ENCODE data around the gene CYP2D6. TPM values are rescaled to one million over a fixed set of nuclear protein-coding genes. Genes with fewer than 3 reads are reported as not detected.

The CYP2D6 gene
- total RNA-seq, 1 experiment from 2014 or later, result 1.7 TPM

GRCh38 chr22:42090596-42091454, 39.8 kb downstream of the CYP2D6 start, which contains the start of gene NDUFA6 (continued):
- TF ChIP-seq IRF1 (CRISPR knock-in tag; IDR thresholded peaks at IDR 0.05) (no peak), ETV6 (CRISPR knock-in tag; IDR thresholded peaks at IDR 0.05) (no peak), ZNF263 (CRISPR knock-in tag; IDR thresholded peaks at IDR 0.05; ENCODE audit: low read depth) (no peak), E2F1 (CRISPR knock-in tag; IDR thresholded peaks at IDR 0.05) (no peak), USF2 (CRISPR knock-in tag; IDR thresholded peaks at IDR 0.05) (no peak; the same call in 1 of the 2 replicates), ZNF317 (CRISPR knock-in tag; IDR thresholded peaks at IDR 0.05; ENCODE audit: borderline replicate concordance, low read depth) (no peak), ERG (CRISPR knock-in tag; IDR thresholded peaks at IDR 0.05) (no peak), NFE2L1 (CRISPR knock-in tag; IDR thresholded peaks at IDR 0.05) (peak; percentile 61; the same call in 1 of the 2 replicates), NFATC4 (CRISPR knock-in tag; IDR thresholded peaks at IDR 0.05) (no peak; the same call in 1 of the 2 replicates), FOXP4 (CRISPR knock-in tag; IDR thresholded peaks at IDR 0.05) (no peak), EMX1 (CRISPR knock-in tag; IDR thresholded peaks at IDR 0.05) (no peak), AFF4 (CRISPR knock-in tag; IDR thresholded peaks at IDR 0.05; ENCODE audit: borderline replicate concordance) (0 out of 2 replicates have a peak, but pooled peaks have one; percentile 41), KAT7 (CRISPR knock-in tag; IDR thresholded peaks at IDR 0.05; ENCODE audit: borderline replicate concordance) (no peak), ZNF121 (CRISPR knock-in tag; IDR thresholded peaks at IDR 0.05) (no peak), ZNF138 (CRISPR knock-in tag; conservative IDR thresholded peaks at IDR 0.05) (no peak), RELA (CRISPR knock-in tag; IDR thresholded peaks at IDR 0.05; ENCODE audit: borderline replicate concordance) (no peak), CREM (CRISPR knock-in tag; IDR thresholded peaks at IDR 0.05) (peak; percentile 8)
- TF ChIP-seq, protein P1, sequence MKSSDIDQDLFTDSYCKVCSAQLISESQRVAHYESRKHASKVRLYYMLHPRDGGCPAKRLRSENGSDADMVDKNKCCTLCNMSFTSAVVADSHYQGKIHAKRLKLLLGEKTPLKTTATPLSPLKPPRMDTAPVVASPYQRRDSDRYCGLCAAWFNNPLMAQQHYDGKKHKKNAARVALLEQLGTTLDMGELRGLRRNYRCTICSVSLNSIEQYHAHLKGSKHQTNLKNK (CRISPR knock-in tag; IDR thresholded peaks at IDR 0.05), result no peak
- TF ChIP-seq, protein P2, sequence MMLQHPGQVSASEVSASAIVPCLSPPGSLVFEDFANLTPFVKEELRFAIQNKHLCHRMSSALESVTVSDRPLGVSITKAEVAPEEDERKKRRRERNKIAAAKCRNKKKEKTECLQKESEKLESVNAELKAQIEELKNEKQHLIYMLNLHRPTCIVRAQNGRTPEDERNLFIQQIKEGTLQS (CRISPR knock-in tag; conservative IDR thresholded peaks at IDR 0.05), result no peak
- TF ChIP-seq, protein P3, sequence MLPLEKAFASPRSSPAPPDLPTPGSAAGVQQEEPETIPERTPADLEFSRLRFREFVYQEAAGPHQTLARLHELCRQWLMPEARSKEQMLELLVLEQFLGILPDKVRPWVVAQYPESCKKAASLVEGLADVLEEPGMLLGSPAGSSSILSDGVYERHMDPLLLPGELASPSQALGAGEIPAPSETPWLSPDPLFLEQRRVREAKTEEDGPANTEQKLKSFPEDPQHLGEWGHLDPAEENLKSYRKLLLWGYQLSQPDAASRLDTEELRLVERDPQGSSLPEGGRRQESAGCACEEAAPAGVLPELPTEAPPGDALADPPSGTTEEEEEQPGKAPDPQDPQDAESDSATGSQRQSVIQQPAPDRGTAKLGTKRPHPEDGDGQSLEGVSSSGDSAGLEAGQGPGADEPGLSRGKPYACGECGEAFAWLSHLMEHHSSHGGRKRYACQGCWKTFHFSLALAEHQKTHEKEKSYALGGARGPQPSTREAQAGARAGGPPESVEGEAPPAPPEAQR (CRISPR knock-in tag; IDR thresholded peaks at IDR 0.05), result no peak
- TF ChIP-seq, protein P4, sequence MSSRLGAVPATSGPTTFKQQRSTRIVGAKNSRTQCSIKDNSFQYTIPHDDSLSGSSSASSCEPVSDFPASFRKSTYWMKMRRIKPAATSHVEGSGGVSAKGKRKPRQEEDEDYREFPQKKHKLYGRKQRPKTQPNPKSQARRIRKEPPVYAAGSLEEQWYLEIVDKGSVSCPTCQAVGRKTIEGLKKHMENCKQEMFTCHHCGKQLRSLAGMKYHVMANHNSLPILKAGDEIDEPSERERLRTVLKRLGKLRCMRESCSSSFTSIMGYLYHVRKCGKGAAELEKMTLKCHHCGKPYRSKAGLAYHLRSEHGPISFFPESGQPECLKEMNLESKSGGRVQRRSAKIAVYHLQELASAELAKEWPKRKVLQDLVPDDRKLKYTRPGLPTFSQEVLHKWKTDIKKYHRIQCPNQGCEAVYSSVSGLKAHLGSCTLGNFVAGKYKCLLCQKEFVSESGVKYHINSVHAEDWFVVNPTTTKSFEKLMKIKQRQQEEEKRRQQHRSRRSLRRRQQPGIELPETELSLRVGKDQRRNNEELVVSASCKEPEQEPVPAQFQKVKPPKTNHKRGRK (CRISPR knock-in tag; IDR thresholded peaks at IDR 0.05; ENCODE audit: borderline replicate concordance), result no peak
